Mammary microvascular endothelial cell (primary cell): Measurements from ENCODE around the gene IFNW1. TPM values are rescaled to one million over a fixed set of nuclear protein-coding genes. Genes with fewer than 3 reads are reported as not detected.

Experiments used
- total RNA-seq: library from RNA; depleted of rRNA; stranded (reverse); fragments of >200 nt; gene quantifications from 2 replicates; pipeline ENCODE4 v1.2.3, GENCODE V29; 2015

IFNW1 gene
- total RNA-seq, result not detected in 2 replicates

GRCh38 chr9:21141427-21141882 lies at the start of gene IFNW1:
TSS of gene IFNW1 (minus strand) at chr9:21141832. CDS start at chr9:21141570, 262 bp downstream.

GRCh38 chr9:21187487-21187886 lies 45.9 kb upstream of the IFNW1 start, which contains the start of gene IFNA4:
TSS of gene IFNA4 (minus strand) at chr9:21187587. CDS start at chr9:21187531, 56 bp downstream.

GRCh38 chr9:21166560-21166959 lies 24.9 kb upstream of the IFNW1 start, which contains the start of gene IFNA21:
TSS of gene IFNA21 (minus strand) at chr9:21166660. CDS start at chr9:21166612, 48 bp downstream.

Other genes starting within 250 kb of the IFNW1 start
- gene HACD4, start 110.2 kb downstream of the IFNW1 start, total RNA-seq, result 6.1 and 6.3 TPM in 2 replicates
- 0.13 TPM in 1 of 2 replicates, not detected in the other for gene IFNB1, start 63.9 kb downstream of the IFNW1 start, total RNA-seq
- gene IFNA21, start 24.8 kb upstream of the IFNW1 start, total RNA-seq, result not detected in 2 replicates
- not detected in 2 replicates for gene IFNA4, start 45.8 kb upstream of the IFNW1 start, total RNA-seq
- gene IFNA7, start 60.4 kb upstream of the IFNW1 start, total RNA-seq, result not detected in 2 replicates
- gene IFNA10, start 65.3 kb upstream of the IFNW1 start, total RNA-seq, result not detected in 2 replicates
- gene IFNA16, start 75.5 kb upstream of the IFNW1 start, total RNA-seq, result not detected in 2 replicates
- not detected in 2 replicates for gene IFNA17, start 86.4 kb upstream of the IFNW1 start, total RNA-seq
- gene IFNA14, start 98.2 kb upstream of the IFNW1 start, total RNA-seq, result not detected in 2 replicates
- gene IFNA5, start 163.5 kb upstream of the IFNW1 start, total RNA-seq, result not detected in 2 replicates
- gene KLHL9, start 193.6 kb upstream of the IFNW1 start, total RNA-seq, result 25.3 and 26.6 TPM in 2 replicates
- gene IFNA6, start 209.1 kb upstream of the IFNW1 start, total RNA-seq, result not detected in 2 replicates
- gene IFNA13, start 226.2 kb upstream of the IFNW1 start, total RNA-seq, result not detected in 2 replicates
- gene IFNA2, start 243.6 kb upstream of the IFNW1 start, total RNA-seq, result not detected in 2 replicates